ENCODE results near the gene CCSER2.
"Not testable (repeated sequence)": the region's sequence is repeated elsewhere in the genome, so short reads cannot be mapped to it uniquely, and the experiment has no call there.

CCSER2 gene

GRCh38 chr10:84328418-84329195 is at the start of gene CCSER2:
Gene CCSER2, plus strand, starts transcription at chr10:84328589. Its CDS starts 42,464 bp downstream, at chr10:84371053.
- peak; percentile 73 to 76 for DNase-seq

- DNase-seq = not testable (repeated sequence)
Measured at GRCh38 chr10:84279876-84280475, 48.4 kb upstream of the CCSER2 start.

- no peak for DNase-seq
Measured at GRCh38 chr10:84286695-84287094, 41.7 kb upstream of the CCSER2 start.

- DNase-seq = no peak
Measured at GRCh38 chr10:84288151-84288550, 40.2 kb upstream of the CCSER2 start.

GRCh38 chr10:84289521-84290200 is 38.7 kb upstream of the CCSER2 start:
- DNase-seq = no peak

GRCh38 chr10:84290235-84290634 is 38.2 kb upstream of the CCSER2 start:
- no peak for DNase-seq

- no peak for DNase-seq
Measured at GRCh38 chr10:84291384-84291783, 37.0 kb upstream of the CCSER2 start.

- DNase-seq = no peak
Measured at GRCh38 chr10:84292502-84292901, 35.9 kb upstream of the CCSER2 start.

GRCh38 chr10:84293171-84293570 is 35.2 kb upstream of the CCSER2 start:
- no peak for DNase-seq

GRCh38 chr10:84293574-84294016 is 34.8 kb upstream of the CCSER2 start:
- DNase-seq = no peak

- no peak for DNase-seq
Measured at GRCh38 chr10:84294766-84295447, 33.5 kb upstream of the CCSER2 start.

GRCh38 chr10:84296091-84296981 is 32.1 kb upstream of the CCSER2 start:
- peak in 1 of 2 experiments; percentile 6 for DNase-seq

GRCh38 chr10:84298057-84298456 is 30.3 kb upstream of the CCSER2 start:
- no peak for DNase-seq

GRCh38 chr10:84302223-84302622 is 26.2 kb upstream of the CCSER2 start:
- DNase-seq = no peak

GRCh38 chr10:84306751-84307384 is 21.5 kb upstream of the CCSER2 start:
- DNase-seq = no peak

- DNase-seq = no peak
Measured at GRCh38 chr10:84308021-84308420, 20.4 kb upstream of the CCSER2 start.

- DNase-seq = peak in 1 of 2 experiments; percentile 41
Measured at GRCh38 chr10:84308481-84309304, 19.7 kb upstream of the CCSER2 start.

- DNase-seq = no peak
Measured at GRCh38 chr10:84310470-84310869, 17.9 kb upstream of the CCSER2 start.

GRCh38 chr10:84311576-84311975 is 16.8 kb upstream of the CCSER2 start:
- no peak for DNase-seq

GRCh38 chr10:84312816-84313215 is 15.6 kb upstream of the CCSER2 start:
- no peak for DNase-seq

GRCh38 chr10:84314275-84314674 is 14.1 kb upstream of the CCSER2 start:
- DNase-seq = no peak

Measured in NCI-H2081 (cell line).